Naive thymus-derived CD4-positive, alpha-beta T cell (primary cell): ENCODE results near the gene OR51Q1. TPM values are rescaled to one million over a fixed set of nuclear protein-coding genes. Genes with fewer than 3 reads are reported as not detected.

Experiments
- ATAC-seq: fragments of 150-1000 bp; cut with Tn5 transposase; 2 replicates; pipeline ENCODE4 v1.10.0; 2021; ENCODE audit warnings: mild to moderate bottlenecking, moderate library complexity
- CTCF ChIA-PET: fragments of 350-600 bp; sonication (Branson Sonifier 250); formaldehyde crosslinking; loops from one replicate; lab custom pipeline; 2021; ENCODE audit warnings: antibody characterized with exemption; lab: Charles Lee
- POLR2A ChIA-PET: fragments of 350-600 bp; sonication (Branson Sonifier 250); formaldehyde crosslinking; loops from one replicate; lab custom pipeline; 2021; ENCODE audit warnings: antibody characterized with exemption, inconsistent platforms; lab: Charles Lee
- DNase-seq, 9 donors: peaks; one replicate each; pipeline versions ENCODE4 v3.0.0 to v3.0.0-alpha.2; 2020 to 2022; ENCODE audit warnings: mixed read lengths in 1 of 9
- H3K27ac ChIP-seq: one replicate; pipeline ENCODE4 v1.7.0; 2013; ENCODE audit warnings: mild to moderate bottlenecking, low read depth, low read length, moderate library complexity
- H3K27me3 ChIP-seq, 2 donors: one replicate each; pipeline ENCODE4 v1.7.0; 2013; ENCODE audit warnings: low read length in 2 of 2, mild to moderate bottlenecking in 2 of 2, moderate library complexity in 2 of 2; ENCODE audit not compliant: control insufficient read depth in 2 of 2, insufficient read depth in 2 of 2
- H3K36me3 ChIP-seq, 3 experiments: 1 replicate in 2 of 3; 2 replicates in 1 of 3; pipeline ENCODE4 v1.7.0; 2013; ENCODE audit warnings: low read length in 3 of 3, mild to moderate bottlenecking in 3 of 3, moderate library complexity in 1 of 3; ENCODE audit not compliant: insufficient read depth in 3 of 3, control insufficient read depth in 2 of 3
- H3K4me1 ChIP-seq, 2 donors: one replicate each; pipeline ENCODE4 v1.7.0; 2013; ENCODE audit warnings: low read length in 2 of 2, mild to moderate bottlenecking in 2 of 2, moderate library complexity in 1 of 2; ENCODE audit not compliant: control insufficient read depth in 2 of 2, insufficient read depth in 2 of 2
- H3K4me3 ChIP-seq: 2 replicates; pipeline ENCODE4 v1.7.0; 2013; ENCODE audit warnings: mild to moderate bottlenecking, low read length
- H3K9me3 ChIP-seq, 3 experiments: 1 replicate in 2 of 3; 2 replicates in 1 of 3; pipeline ENCODE4 v1.7.0; 2013; ENCODE audit warnings: low read length in 3 of 3; ENCODE audit not compliant: control insufficient read depth in 2 of 3
- H3K27ac Mint-ChIP-seq, 9 donors: one replicate each; pipeline ENCODE4 v1.8.0; 2020 to 2022; ENCODE audit warnings: mixed read lengths in 9 of 9, mild to moderate bottlenecking in 8 of 9, moderate library complexity in 5 of 9, inconsistent platforms in 2 of 9
- H3K27me3 Mint-ChIP-seq, 5 donors: one replicate each; pipeline ENCODE4 v1.8.0; 2021 to 2022; ENCODE audit warnings: mixed read lengths in 5 of 5, mild to moderate bottlenecking in 1 of 5
- H3K36me3 Mint-ChIP-seq, 5 donors: one replicate each; pipeline ENCODE4 v1.8.0; 2020 to 2022; ENCODE audit warnings: mixed read lengths in 5 of 5, mild to moderate bottlenecking in 3 of 5, inconsistent platforms in 1 of 5
- H3K4me1 Mint-ChIP-seq, 7 donors: one replicate each; pipeline ENCODE4 v1.8.0; 2020 to 2022; ENCODE audit warnings: mixed read lengths in 7 of 7, mild to moderate bottlenecking in 3 of 7, inconsistent platforms in 1 of 7
- H3K4me3 Mint-ChIP-seq, 10 donors: one replicate each; pipeline ENCODE4 v1.8.0; 2020 to 2022; ENCODE audit warnings: mild to moderate bottlenecking in 10 of 10, mixed read lengths in 10 of 10, moderate library complexity in 6 of 10, inconsistent platforms in 2 of 10
- H3K9me3 Mint-ChIP-seq, 11 donors: one replicate each; pipeline ENCODE4 v1.8.0; 2020 to 2022; ENCODE audit warnings: mixed read lengths in 11 of 11, mild to moderate bottlenecking in 4 of 11, inconsistent platforms in 1 of 11, moderate library complexity in 1 of 11
- intact Hi-C, 2 donors: fragments of 100-400 bp; cut with micrococcal nuclease; formaldehyde crosslinking; loops; one replicate each; pipeline ENCODE4 v1.15.1; 2023
- polyA plus RNA-seq, 2 donors: library from polyadenylated mRNA; unstranded; fragments of 300-500 nt; fragmentation: Illumina TruSeq; gene quantifications; one replicate each; pipeline ENCODE4 v1.2.3, GENCODE V29; 2021
- total RNA-seq, 6 experiments: library from RNA in 5 of 6; stranded (reverse) in 5 of 6; gene quantifications; 1 replicate in 5 of 6; 2 replicates in 1 of 6; pipeline ENCODE4 v1.2.3 and lab custom pipeline; 2021 to 2026

Gene OR51Q1
- total and polyA plus RNA-seq, 7 experiments from 2014 or later, result not detected

GRCh38 chr11:5398936-5399335 lies 23.0 kb upstream of the OR51Q1 start:
- POLR2A ChIA-PET, result no interaction called here
- Mint-ChIP-seq H3K36me3 (no peaks in the 10 kb centered on the region), H3K4me3 (no peak overlapping the region), H3K27me3 (peaks cover 0 to 25% (median 13%) of the 10 kb centered on the region in 5 donors), H3K27ac (no peak overlapping the region), H3K9me3 (peaks cover 0 to 12% (median 3%) of the 10 kb centered on the region in 11 donors), H3K4me1 (peaks cover 0 to 1% (median 0%) of the 10 kb centered on the region in 7 donors)
- H3K27me3 ChIP-seq, result peaks cover 0 to 3% of the 10 kb centered on the region in 2 donors
- no peak overlapping the region for H3K27ac ChIP-seq
- no peaks in the 10 kb centered on the region for H3K36me3 ChIP-seq
- intact Hi-C loops, result no loop called here
- H3K9me3 ChIP-seq, result no peaks in the 10 kb centered on the region
- DNase-seq, result no peak
- no peak overlapping the region for H3K4me3 ChIP-seq
- ATAC-seq, result no peak
- no peaks in the 10 kb centered on the region for H3K4me1 ChIP-seq
- CTCF ChIA-PET, result no interaction called here

GRCh38 chr11:5405173-5405572 lies 16.7 kb upstream of the OR51Q1 start:
- H3K4me3 ChIP-seq, result no peak overlapping the region
- DNase-seq (no peak), ATAC-seq (no peak)
- Mint-ChIP-seq H3K4me1 (peaks cover 0 to 1% (median 0%) of the 10 kb centered on the region in 7 donors), H3K4me3 (no peak overlapping the region), H3K9me3 (peaks cover 0 to 9% (median 1%) of the 10 kb centered on the region in 11 donors), H3K27ac (no peak overlapping the region), H3K36me3 (no peaks in the 10 kb centered on the region), H3K27me3 (peaks cover 6 to 40% (median 28%) of the 10 kb centered on the region in 5 donors)
- intact Hi-C loops, result no loop called here
- POLR2A ChIA-PET, result no interaction called here
- H3K9me3 ChIP-seq, result no peaks in the 10 kb centered on the region
- H3K36me3 ChIP-seq, result no peaks in the 10 kb centered on the region
- no peak overlapping the region for H3K27ac ChIP-seq
- H3K27me3 ChIP-seq, result no peaks in the 10 kb centered on the region
- CTCF ChIA-PET, result no interaction called here
- H3K4me1 ChIP-seq, result no peaks in the 10 kb centered on the region

DNA sequence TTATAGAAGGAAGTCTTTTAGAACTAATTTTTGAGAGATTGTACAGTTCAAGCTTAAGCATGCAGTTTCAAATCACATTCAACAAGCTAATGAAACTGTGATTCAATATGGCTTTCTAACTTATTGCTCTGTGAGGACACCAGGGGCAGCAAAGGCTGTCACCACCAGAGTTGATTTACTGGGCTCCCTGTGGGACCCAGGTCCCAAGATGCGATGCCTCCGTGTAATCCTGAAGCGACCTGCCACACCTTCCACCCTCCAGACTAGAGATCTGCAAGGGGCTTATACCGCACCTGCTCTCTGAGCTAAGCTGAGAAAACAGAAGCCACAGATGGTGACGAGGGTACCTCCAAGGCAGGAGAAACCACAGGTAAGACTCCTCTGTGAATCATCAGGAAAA lies 918 bp upstream of the OR51Q1 start:
- ChIA-PET POLR2A (no interaction called here), CTCF (no interaction called here)
- DNase-seq (no peak), ATAC-seq (no peak)
- H3K9me3 Mint-ChIP-seq, result peaks cover 0 to 4% (median 0%) of the 10 kb centered on the region in 11 donors
- H3K27me3 ChIP-seq, result no peaks in the 10 kb centered on the region
- no peaks in the 10 kb centered on the region for H3K9me3 ChIP-seq
- intact Hi-C loops, result no loop called here
- H3K27ac ChIP-seq, result no peak overlapping the region
- H3K36me3 ChIP-seq, result no peaks in the 10 kb centered on the region
- no peaks in the 10 kb centered on the region for H3K4me1 ChIP-seq
- H3K4me3 Mint-ChIP-seq, result no peak overlapping the region
- peaks cover 0 to 4% (median 0%) of the 10 kb centered on the region in 5 donors for H3K36me3 Mint-ChIP-seq
- no peak overlapping the region for H3K4me3 ChIP-seq
- peaks cover 0 to 16% (median 12%) of the 10 kb centered on the region in 5 donors for H3K27me3 Mint-ChIP-seq
- peaks cover 0 to 2% (median 0%) of the 10 kb centered on the region in 7 donors for H3K4me1 Mint-ChIP-seq
- no peak overlapping the region for H3K27ac Mint-ChIP-seq

DNA sequence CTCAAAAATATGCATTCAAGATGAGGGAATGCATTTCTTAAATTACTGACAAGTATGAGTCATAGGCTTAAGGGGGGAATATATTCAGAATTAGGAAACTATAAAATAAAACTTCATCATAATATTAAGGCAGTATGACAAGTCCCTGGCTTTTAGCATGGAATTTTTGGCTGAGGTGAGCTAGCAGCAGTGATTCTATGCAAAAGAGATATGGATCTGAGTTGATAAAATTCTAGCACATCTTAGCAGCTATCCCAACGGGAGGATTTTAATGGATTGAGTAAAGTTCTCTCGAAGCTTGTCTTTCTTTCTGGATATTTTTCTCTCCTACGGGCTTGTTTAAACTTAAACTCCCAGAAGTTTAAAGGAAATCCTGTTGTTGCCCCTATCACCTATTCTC lies 1.2 kb downstream of the OR51Q1 start:
- Histone ChIP-seq H3K27ac (no peak overlapping the region), H3K27me3 (no peaks in the 10 kb centered on the region), H3K9me3 (no peaks in the 10 kb centered on the region), H3K4me1 (no peaks in the 10 kb centered on the region), H3K4me3 (no peak overlapping the region), H3K36me3 (no peaks in the 10 kb centered on the region)
- no peak overlapping the region for H3K4me3 Mint-ChIP-seq
- no peak overlapping the region for H3K27ac Mint-ChIP-seq
- DNase-seq, result no peak
- peaks cover 0 to 18% (median 13%) of the 10 kb centered on the region in 5 donors for H3K27me3 Mint-ChIP-seq
- intact Hi-C loops, result no loop called here
- peaks cover 0 to 4% (median 0%) of the 10 kb centered on the region in 11 donors for H3K9me3 Mint-ChIP-seq
- H3K4me1 Mint-ChIP-seq, result peaks cover 0 to 2% (median 0%) of the 10 kb centered on the region in 7 donors
- ChIA-PET CTCF (no interaction called here), POLR2A (no interaction called here)
- peaks cover 0 to 4% (median 0%) of the 10 kb centered on the region in 5 donors for H3K36me3 Mint-ChIP-seq
- no peak for ATAC-seq

DNA sequence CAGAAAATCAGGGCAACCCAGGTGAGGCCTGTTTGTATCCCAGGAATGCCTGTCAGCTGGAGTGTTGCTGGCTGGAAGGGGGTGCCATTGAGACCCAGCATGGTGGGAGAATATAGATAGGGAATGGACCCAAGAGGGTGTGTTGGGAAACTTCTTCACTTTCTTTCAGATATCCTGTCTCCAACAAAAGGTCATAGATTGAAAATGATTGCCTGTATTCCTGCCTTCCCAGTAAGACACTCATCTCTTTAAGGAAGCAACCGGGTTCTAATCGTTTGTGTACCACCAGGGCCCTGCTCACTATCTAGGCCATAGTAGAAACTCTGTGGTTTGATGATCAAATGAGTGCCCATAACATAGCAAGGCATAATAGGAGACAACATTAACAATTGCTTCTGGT lies 19.5 kb downstream of the OR51Q1 start, which contains the start of gene OR51I1:
OR51I1 (minus strand) TSS at position 101 of the 400 bp plus-strand sequence; CDS start at position 101, 0 bp downstream.
- H3K36me3 ChIP-seq, result no peaks in the 10 kb centered on the region
- no peak for DNase-seq
- Mint-ChIP-seq H3K9me3 (peaks cover 0 to 4% (median 0%) of the 10 kb centered on the region in 11 donors), H3K27ac (no peak within 1 kb of the TSS), H3K4me1 (no peaks in the 10 kb centered on the region), H3K27me3 (peaks cover 2 to 42% (median 32%) of the 10 kb centered on the region in 5 donors), H3K36me3 (no peaks in the 10 kb centered on the region), H3K4me3 (no peak within 1 kb of the TSS)
- CTCF ChIA-PET, result no interaction called here
- POLR2A ChIA-PET, result no interaction called here
- H3K27me3 ChIP-seq, result no peaks in the 10 kb centered on the region
- no peak within 1 kb of the TSS for H3K4me3 ChIP-seq
- H3K27ac ChIP-seq, result no peak within 1 kb of the TSS
- no peak for ATAC-seq
- no peaks in the 10 kb centered on the region for H3K9me3 ChIP-seq
- H3K4me1 ChIP-seq, result no peaks in the 10 kb centered on the region
- intact Hi-C loops, result no loop called here

GRCh38 chr11:5443835-5444393 lies 22.0 kb downstream of the OR51Q1 start:
- H3K27me3 ChIP-seq, result no peaks in the 10 kb centered on the region
- H3K4me1 Mint-ChIP-seq, result no peaks in the 10 kb centered on the region
- H3K4me3 Mint-ChIP-seq, result no peak overlapping the region
- no peak overlapping the region for H3K27ac Mint-ChIP-seq
- ChIA-PET CTCF (interaction anchor here (0.6 kb wide), 1 partner anchor 12 kb away, joined by 4 read pairs; no protein-coding TSS in a partner anchor), POLR2A (no interaction called here)
- intact Hi-C loops, result no loop called here
- peaks cover 0 to 4% (median 0%) of the 10 kb centered on the region in 11 donors for H3K9me3 Mint-ChIP-seq
- ATAC-seq, result no peak
- no peak for DNase-seq
- H3K9me3 ChIP-seq, result no peaks in the 10 kb centered on the region
- H3K4me3 ChIP-seq, result no peak overlapping the region
- H3K27ac ChIP-seq, result no peak overlapping the region
- H3K4me1 ChIP-seq, result no peaks in the 10 kb centered on the region
- no peaks in the 10 kb centered on the region for H3K36me3 Mint-ChIP-seq
- no peaks in the 10 kb centered on the region for H3K36me3 ChIP-seq
- H3K27me3 Mint-ChIP-seq, result peaks cover 2 to 42% (median 40%) of the 10 kb centered on the region in 5 donors

DNA sequence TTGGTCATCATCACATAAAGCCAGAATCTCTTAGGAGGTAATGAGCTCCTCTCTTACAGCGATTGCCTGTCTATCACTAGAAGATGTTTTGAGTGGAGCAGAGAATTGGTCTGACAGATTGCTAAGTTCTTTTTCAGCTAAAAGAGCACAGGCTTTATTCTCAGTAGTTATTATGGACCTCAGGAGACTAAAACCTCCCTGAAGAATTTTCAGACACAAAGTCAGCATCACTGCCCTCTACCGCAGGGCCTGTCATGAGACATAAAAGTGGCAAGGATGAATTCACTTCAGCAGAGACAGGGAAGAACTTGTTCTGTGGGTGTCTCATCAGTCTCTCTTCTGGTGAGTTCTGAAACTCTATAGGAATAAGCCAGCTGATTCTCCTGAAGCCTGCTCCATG lies 27.1 kb downstream of the OR51Q1 start, which contains the start of gene OR51I2:
OR51I2 (plus strand) TSS at position 301 of the 400 bp plus-strand sequence. CDS start 4,166 bp downstream, outside the sequence.
- intact Hi-C loops, result no loop called here
- no peaks in the 10 kb centered on the region for H3K4me1 ChIP-seq
- no peaks in the 10 kb centered on the region for H3K36me3 ChIP-seq
- DNase-seq (no peak), ATAC-seq (no peak)
- H3K9me3 ChIP-seq, result no peaks in the 10 kb centered on the region
- no peaks in the 10 kb centered on the region for H3K4me1 Mint-ChIP-seq
- H3K4me3 ChIP-seq, result no peak within 1 kb of the TSS
- no peaks in the 10 kb centered on the region for H3K36me3 Mint-ChIP-seq
- peaks cover 0 to 26% (median 20%) of the 10 kb centered on the region in 5 donors for H3K27me3 Mint-ChIP-seq
- H3K4me3 Mint-ChIP-seq, result no peak within 1 kb of the TSS
- no peaks in the 10 kb centered on the region for H3K27me3 ChIP-seq
- H3K27ac Mint-ChIP-seq, result peak within 1 kb of the TSS in 1 of 9 donors; percentile 19
- CTCF ChIA-PET, result no interaction called here
- no peak within 1 kb of the TSS for H3K27ac ChIP-seq
- no peaks in the 10 kb centered on the region for H3K9me3 Mint-ChIP-seq
- POLR2A ChIA-PET, result no interaction called here
